ENCODE results near the gene INF2.
"Not testable (repeated sequence)": the region's sequence is repeated elsewhere in the genome, so short reads cannot be mapped to it uniquely, and the experiment has no call there.

INF2 gene

GRCh38 chr14:104664588-104664987, 24.8 kb upstream of the INF2 start:
- H3K4me3 ChIP-seq (ENCODE audit: low read depth, low read length) = no peak overlapping the region
- H3K27me3 ChIP-seq (replicated peaks) = no peaks in the 10 kb centered on the region
- H3K27ac ChIP-seq = no peak overlapping the region
- no peak for DNase-seq
- H3K36me3 ChIP-seq (replicated peaks) = no peaks in the 10 kb centered on the region
- in situ Hi-C loops (cut with HindIII; ENCODE audit: low pct_ligation_motif_present, low sequenced_read_pairs) = no loop called here
- no peak for TF ChIP-seq CTCF (IDR thresholded peaks at IDR 0.05; ENCODE audit: low read depth, low read length, missing control alignments)

DNA sequence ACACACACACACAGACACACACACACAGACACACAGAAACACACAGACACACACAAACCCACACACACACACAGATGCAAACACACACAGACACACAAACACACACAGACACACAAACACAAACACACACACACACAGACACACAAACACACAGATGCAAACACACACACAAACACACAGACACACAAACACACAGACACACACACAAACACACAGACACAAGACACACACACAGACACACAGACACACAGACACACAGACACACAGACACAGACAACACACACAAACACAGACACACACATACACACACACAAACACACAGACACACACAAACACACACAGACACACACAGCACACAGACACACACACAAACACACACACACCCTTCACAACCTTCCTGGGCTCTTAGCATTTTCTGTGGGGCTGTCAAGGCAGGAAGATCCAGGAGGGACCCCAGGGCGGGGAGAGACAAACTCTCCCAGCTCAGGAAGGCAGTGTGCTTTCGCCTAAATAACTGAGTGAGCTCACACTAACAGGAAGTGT, 24.2 kb upstream of the INF2 start:
- no peak for DNase-seq
- no peaks in the 10 kb centered on the region for H3K27me3 ChIP-seq (replicated peaks)
- H3K36me3 ChIP-seq (replicated peaks) = no peaks in the 10 kb centered on the region
- no peak overlapping the region for H3K27ac ChIP-seq
- in situ Hi-C loops (cut with HindIII; ENCODE audit: low pct_ligation_motif_present, low sequenced_read_pairs) = no loop called here
- no peak overlapping the region for H3K4me3 ChIP-seq (ENCODE audit: low read depth, low read length)
- no peak for TF ChIP-seq CTCF (IDR thresholded peaks at IDR 0.05; ENCODE audit: low read depth, low read length, missing control alignments)

DNA sequence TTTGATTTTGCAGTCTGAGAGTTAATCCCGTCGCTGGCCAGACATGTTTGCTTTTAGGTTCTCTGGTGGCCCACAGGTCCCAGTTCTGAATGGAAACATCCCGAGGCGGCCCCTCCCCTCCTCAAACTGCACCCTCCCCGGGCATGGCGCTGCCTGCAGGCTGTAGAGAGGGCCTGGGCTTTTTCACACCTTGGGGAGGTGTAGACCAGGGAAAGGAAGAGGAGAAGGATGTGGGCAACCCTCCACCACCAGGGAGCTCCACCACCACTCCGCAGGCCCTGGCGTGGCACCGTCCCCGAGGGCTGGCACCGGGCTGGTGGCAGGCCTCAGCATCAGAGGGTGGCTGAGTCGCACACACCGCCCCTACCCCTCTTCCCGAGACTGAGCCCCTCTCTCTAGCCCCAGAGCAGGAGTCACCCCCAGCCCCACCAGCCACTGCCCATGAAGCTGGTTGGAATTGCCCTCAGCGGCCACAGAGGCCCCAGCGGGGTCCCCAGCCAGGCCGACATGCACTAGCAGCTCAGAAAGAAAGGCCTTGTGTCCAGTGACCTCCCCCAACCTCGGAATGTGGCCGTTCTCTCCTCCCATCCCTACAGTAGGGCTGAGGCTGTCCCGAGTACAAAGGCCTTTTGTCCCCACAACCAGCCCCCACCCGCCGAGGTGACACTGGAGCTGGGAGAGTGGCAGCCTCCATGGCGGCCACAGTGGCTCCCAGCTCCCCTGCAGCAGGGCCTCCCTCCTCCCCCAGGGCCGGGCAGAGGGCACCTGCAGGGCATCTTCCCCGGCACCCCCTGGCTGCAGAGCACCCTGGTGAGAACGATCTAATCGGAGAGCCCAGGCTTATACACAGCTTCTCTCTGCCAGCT, 23.5 kb upstream of the INF2 start:
- Histone ChIP-seq H3K36me3 (replicated peaks) (no peaks in the 10 kb centered on the region), H3K27ac (no peak overlapping the region), H3K27me3 (replicated peaks) (no peaks in the 10 kb centered on the region), H3K4me3 (ENCODE audit: low read depth, low read length) (no peak overlapping the region)
- TF ChIP-seq CTCF (IDR thresholded peaks at IDR 0.05; ENCODE audit: low read depth, low read length, missing control alignments) = peak; percentile 61
- in situ Hi-C loops (cut with HindIII; ENCODE audit: low pct_ligation_motif_present, low sequenced_read_pairs) = no loop called here
- DNase-seq = no peak

DNA sequence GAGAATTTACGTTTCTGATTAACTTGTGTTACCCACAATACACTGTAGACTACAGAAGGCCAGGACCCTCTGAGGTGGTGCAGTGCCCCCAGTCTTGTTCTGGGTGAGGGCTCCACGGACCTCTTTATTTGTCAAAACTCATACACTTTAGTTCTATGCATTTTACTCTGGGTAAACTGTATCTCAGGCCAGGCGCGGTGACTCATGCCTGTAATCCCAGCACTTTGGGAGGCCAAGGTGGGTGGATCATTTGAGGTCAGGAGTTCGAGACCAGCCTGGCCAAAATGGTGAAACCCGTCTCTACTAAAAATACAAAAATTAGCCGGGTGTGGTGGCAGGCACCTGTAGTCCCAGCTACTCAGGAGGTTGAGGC, 22.9 kb upstream of the INF2 start:
- H3K27ac ChIP-seq; H3K27me3 ChIP-seq (replicated peaks); H3K36me3 ChIP-seq (replicated peaks); DNase-seq; in situ Hi-C loops (cut with HindIII; ENCODE audit: low pct_ligation_motif_present, low sequenced_read_pairs); H3K4me3 ChIP-seq (ENCODE audit: low read depth, low read length): not testable (repeated sequence)

DNA sequence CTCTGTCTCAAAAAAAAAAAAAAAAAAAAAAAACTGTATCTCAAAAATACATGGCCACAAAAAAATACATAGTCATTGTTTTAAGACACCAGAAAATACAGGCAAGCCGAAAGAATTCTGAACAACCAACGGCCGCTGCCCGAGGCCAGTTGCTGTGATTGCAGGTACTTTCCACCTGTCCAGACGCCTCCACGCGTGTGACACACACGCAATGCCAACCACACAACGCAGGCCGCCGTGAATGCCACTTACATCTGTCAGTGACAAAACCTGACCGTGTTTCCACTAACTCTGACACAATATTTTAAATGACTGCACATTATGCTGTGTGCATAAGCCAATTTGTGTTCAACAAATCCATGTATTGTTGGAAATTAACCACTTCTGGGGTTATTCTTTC, 22.4 kb upstream of the INF2 start:
- Histone ChIP-seq H3K36me3 (replicated peaks) (no peaks in the 10 kb centered on the region), H3K27me3 (replicated peaks) (no peaks in the 10 kb centered on the region), H3K27ac (no peak overlapping the region), H3K4me3 (ENCODE audit: low read depth, low read length) (no peak overlapping the region)
- TF ChIP-seq CTCF (IDR thresholded peaks at IDR 0.05; ENCODE audit: low read depth, low read length, missing control alignments) = no peak
- in situ Hi-C loops (cut with HindIII; ENCODE audit: low pct_ligation_motif_present, low sequenced_read_pairs) = no loop called here
- DNase-seq = no peak

GRCh38 chr14:104669697-104670096, 19.7 kb upstream of the INF2 start:
- in situ Hi-C loops (cut with HindIII; ENCODE audit: low pct_ligation_motif_present, low sequenced_read_pairs) = no loop called here
- TF ChIP-seq CTCF (IDR thresholded peaks at IDR 0.05; ENCODE audit: low read depth, low read length, missing control alignments) = no peak
- Histone ChIP-seq H3K27me3 (replicated peaks) (no peaks in the 10 kb centered on the region), H3K36me3 (replicated peaks) (no peaks in the 10 kb centered on the region), H3K27ac (no peak overlapping the region), H3K4me3 (ENCODE audit: low read depth, low read length) (no peak overlapping the region)
- DNase-seq = no peak

GRCh38 chr14:104671330-104671977, 18.0 kb upstream of the INF2 start:
- H3K27me3 ChIP-seq (replicated peaks); H3K4me3 ChIP-seq (ENCODE audit: low read depth, low read length); H3K36me3 ChIP-seq (replicated peaks); DNase-seq; in situ Hi-C loops (cut with HindIII; ENCODE audit: low pct_ligation_motif_present, low sequenced_read_pairs); H3K27ac ChIP-seq: not testable (repeated sequence)

DNA sequence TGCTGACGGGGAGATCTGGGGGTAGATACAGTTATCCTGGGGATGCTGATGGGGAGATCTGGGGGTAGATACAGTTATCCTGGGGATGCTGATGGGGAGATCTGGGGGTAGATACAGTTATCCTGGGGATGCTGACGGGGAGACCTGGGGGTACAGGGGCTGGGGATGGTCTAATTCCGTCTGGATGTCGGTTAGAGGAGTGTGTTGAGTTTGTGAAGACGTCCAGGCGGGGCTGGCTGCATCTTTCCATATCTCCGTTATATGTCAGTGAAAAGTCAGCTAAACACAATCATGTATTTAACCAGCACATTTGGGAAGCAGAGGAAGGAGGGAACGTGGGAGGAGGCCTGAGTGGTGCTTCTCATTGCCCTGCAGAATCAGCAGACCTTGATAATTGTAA, 17.3 kb upstream of the INF2 start:
- in situ Hi-C loops (cut with HindIII; ENCODE audit: low pct_ligation_motif_present, low sequenced_read_pairs); H3K36me3 ChIP-seq (replicated peaks); H3K27me3 ChIP-seq (replicated peaks); H3K27ac ChIP-seq; H3K4me3 ChIP-seq (ENCODE audit: low read depth, low read length); DNase-seq: not testable (repeated sequence)
